PFSK-1 (cell line): ENCODE measurements around the gene SNX3.

ENCODE experiments used
- SIN3A ChIP-seq: IDR thresholded peaks from 2 replicates; pipeline ENCODE4 v1.6.1; 2012; ENCODE audit warnings: mild to moderate bottlenecking, low read length, moderate library complexity, borderline replicate concordance; ENCODE audit not compliant: insufficient read depth
- TAF1 ChIP-seq: IDR thresholded peaks from 2 replicates; pipeline ENCODE4 v1.6.1; 2012; ENCODE audit warnings: low read length, control low read depth, borderline replicate concordance; ENCODE audit not compliant: insufficient read depth
- TF ChIP-seq, protein P1 (sequence below), 2 experiments: IDR thresholded peaks; 2 replicates each; pipeline versions ENCODE4 v1.6.1 to v1.8.0; 2011 to 2012; ENCODE audit warnings: low read depth in 2 of 2, low read length in 2 of 2, control low read depth in 1 of 2, inconsistent platforms in 1 of 2, mild to moderate bottlenecking in 1 of 2, moderate library complexity in 1 of 2; ENCODE audit not compliant: insufficient read depth in 1 of 2

- TF ChIP-seq, protein P1, sequence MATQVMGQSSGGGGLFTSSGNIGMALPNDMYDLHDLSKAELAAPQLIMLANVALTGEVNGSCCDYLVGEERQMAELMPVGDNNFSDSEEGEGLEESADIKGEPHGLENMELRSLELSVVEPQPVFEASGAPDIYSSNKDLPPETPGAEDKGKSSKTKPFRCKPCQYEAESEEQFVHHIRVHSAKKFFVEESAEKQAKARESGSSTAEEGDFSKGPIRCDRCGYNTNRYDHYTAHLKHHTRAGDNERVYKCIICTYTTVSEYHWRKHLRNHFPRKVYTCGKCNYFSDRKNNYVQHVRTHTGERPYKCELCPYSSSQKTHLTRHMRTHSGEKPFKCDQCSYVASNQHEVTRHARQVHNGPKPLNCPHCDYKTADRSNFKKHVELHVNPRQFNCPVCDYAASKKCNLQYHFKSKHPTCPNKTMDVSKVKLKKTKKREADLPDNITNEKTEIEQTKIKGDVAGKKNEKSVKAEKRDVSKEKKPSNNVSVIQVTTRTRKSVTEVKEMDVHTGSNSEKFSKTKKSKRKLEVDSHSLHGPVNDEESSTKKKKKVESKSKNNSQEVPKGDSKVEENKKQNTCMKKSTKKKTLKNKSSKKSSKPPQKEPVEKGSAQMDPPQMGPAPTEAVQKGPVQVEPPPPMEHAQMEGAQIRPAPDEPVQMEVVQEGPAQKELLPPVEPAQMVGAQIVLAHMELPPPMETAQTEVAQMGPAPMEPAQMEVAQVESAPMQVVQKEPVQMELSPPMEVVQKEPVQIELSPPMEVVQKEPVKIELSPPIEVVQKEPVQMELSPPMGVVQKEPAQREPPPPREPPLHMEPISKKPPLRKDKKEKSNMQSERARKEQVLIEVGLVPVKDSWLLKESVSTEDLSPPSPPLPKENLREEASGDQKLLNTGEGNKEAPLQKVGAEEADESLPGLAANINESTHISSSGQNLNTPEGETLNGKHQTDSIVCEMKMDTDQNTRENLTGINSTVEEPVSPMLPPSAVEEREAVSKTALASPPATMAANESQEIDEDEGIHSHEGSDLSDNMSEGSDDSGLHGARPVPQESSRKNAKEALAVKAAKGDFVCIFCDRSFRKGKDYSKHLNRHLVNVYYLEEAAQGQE (IDR thresholded peaks at IDR 0.05; ENCODE audit: insufficient read depth in 1 of 2, low read depth in 2 of 2, low read length in 2 of 2), result no peak
- TF ChIP-seq SIN3A (no peak), TAF1 (no peak)
Observed at GRCh38 chr6:108228416-108228815, 32.4 kb downstream of the SNX3 start.
